HG02885 (cell line): Measurements from ENCODE around the gene IFNA5.

Experiments used
- ATAC-seq: cut with Tn5 transposase; IDR thresholded peaks from one replicate; pipeline ENCODE4 v1.9.1; 2021; ENCODE audit warnings: mild to moderate bottlenecking; ENCODE audit not compliant: unreplicated experiment, poor library complexity

The IFNA5 gene

DNA sequence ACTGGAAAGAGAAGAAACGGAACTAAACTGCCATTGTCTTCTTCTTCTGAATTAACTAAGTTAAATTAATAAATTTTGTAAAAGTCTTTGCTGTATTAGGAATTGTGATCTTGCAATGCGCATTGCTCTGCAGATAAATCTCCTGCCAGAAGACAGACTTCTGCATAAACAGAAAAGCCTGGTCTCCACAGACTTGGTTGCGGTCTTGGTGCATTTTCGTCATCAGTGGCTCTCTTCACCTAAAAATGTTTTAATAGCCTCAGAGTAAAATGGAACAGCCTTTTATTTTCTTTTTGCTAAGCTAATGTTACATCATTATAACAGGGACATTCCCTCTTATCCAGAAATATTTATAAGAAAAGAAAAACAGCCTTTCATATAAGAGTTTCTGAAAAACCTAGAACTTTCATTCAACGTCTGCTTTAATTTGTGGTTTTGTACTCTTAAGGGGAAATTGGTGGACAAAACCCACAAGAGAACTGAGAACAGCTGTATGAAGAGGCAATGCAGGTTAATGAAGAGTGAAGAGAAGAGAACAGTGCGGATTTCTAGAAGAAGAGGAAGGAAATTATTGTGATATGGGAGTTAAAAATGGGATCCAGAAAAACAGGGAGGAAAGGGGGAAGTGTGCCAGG lies 10.1 kb downstream of the IFNA5 start:
- ATAC-seq, result peak; percentile 55

DNA sequence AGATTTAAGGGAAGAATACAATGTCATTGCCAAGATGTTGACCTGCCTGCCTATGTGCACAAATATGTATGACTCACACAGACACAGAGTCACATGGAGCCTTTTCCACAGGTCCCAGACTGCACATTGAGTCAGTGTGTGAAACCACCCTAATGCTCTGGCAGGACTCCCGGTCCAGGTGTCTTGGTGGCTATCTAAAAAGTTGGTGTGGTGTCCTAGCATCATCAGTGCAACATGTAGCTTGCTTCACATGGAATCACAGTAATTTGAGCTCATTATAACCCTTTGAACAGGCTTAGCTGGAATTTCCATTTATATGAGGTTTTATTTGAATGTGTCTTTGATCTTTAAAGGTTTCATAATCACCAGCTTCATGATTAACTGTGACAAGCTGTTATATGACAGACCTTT lies 10.7 kb downstream of the IFNA5 start:
- ATAC-seq, result peak; percentile 62

DNA sequence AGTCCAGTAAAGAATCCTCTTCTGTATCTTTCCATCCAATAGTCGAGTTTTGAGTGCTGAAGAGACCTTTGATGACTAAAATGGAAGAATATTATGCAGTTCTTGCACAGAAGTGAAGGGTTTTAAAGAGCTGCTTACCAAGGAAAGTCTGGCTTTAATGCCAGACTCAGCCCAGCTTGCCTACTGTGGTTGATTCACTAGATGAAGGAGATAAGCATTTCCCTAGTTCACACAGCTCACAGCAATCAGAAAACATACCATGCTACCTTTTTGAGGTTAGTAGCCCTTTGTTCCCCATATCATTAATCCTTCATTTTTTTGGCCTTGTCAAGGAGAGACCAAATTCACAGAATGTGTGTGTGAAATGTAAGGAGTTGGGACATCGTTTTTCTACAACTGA lies 15.3 kb downstream of the IFNA5 start:
- no peak for ATAC-seq

DNA sequence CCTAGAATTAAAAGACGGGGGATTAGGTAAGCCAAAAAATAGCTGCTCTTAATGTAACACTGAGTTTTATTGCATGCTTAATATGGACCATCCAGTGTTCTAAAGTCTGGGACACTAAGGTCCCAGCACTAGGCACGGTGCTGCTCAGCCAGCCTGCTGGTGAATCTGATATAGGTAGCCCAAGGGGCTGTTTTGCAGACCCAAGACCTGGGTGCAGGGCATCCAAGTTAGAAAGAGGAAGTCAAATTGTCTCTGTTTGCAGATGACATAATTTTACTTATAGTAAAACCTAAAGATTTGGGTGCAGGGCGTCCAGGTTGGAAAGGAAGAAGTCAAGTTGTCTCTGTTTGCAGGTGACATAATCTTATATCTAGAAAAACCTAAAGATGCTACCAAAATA lies 17.8 kb downstream of the IFNA5 start:
- ATAC-seq, result no peak

DNA sequence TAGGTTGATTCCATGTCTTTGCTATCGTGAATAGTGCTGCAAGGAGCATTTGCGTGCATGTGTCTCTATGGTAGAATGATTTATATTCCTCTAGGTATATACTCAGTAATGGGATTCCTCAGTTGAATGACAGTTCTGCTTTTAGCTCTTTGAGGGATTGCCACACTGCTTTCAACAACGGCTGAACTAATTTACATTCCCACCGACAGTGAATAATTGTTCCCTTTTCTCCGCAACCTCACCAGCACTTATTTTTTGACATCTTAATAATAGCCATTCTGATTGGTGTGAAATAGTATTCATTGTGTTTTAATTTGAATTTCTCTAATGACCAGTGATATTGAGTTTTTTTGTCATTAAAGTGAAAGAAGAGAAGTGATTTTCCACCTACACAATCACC lies 18.5 kb downstream of the IFNA5 start:
- no peak for ATAC-seq

DNA sequence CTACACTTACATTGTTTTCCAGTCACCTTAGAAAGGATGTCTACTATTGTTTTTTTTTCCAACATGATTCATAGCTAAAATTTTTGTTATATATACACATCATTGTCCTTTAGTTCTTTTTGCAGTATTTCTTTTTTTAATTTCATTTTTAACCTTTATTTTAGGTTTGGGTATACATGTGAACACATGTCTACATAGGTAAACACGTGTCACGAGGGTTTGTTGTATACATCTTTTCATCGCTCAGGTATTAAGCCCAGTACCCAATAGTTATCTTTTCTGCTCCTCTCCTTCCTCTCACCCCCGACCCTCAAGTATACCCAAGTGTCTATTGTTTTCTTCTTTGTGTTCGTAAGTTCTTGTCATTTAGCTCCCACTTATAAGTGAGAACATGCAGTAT lies 19.0 kb downstream of the IFNA5 start:
- no peak for ATAC-seq

DNA sequence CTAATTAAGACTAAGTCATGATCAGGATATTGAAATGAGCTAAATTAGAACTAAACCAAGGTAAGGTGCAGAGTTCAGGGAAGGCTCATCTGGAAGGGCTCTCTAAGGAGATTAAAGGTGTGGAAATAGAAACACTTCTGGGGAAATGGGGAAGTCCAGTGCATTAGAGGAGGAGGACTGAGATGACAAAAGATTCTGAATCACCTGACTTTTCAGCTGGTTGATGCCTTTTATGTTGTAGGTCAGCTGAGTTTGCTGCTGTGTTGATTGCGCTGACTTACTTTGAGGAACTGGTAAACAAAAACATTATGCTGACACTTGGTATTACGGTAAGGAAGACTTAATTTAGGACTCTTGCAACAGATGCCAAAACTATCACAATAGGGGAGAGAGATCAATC lies 23.8 kb downstream of the IFNA5 start:
- no peak for ATAC-seq

DNA sequence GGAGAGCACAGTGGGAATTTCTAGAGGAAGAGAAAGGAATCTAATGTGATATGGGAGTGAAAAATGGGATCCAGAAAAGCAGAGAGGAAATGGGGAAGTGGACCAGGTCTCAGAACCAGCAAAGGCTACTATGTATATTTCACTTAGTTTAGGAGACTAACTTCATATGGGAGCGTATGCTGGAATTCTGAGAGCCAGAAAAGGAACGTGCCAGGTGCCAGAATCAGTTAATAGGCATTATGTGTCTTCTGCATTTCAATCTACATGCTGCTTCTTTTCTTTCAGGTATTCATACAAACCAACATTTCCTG lies 36.8 kb downstream of the IFNA5 start:
- ATAC-seq, result no peak

DNA sequence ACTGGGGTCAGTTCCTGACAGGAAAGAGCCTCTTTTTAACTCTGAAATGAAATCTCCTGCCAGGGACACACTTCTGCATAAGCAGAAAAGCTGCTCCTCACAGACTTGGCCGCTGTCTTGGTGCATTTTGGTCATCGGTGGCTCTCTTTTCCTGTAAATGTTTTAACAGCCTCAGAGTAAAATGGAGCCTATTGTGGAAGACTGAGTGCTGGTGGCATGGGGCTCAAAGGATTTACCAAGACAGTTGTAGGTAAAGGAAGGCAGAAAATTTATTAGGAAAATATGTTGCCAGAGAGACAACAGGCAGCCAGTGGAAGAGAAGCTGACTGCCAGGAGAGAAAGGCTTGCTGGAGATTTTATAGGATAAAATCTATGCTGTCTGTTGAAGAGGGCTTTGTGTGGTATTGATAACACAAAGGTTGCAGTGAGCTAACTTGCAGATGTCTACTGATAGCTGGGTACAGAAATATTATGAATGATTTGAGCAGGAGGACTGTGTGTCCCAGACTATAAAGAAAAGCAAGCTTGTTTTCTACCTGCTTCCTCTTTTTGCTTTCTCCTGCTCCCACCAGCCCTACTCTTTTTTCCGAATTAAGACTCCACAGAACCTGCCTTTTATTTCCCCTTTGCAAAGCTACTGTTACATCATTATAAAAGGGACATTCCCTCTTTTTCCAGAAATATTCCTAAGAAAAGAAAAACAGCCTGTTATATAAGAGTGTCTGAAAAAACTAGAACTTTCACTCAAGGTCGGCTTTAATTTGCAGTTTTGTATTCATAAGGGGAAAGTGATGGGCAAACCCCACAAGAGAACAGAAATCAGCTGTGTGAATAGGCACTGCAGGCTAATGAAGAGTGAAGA lies 37.4 kb downstream of the IFNA5 start:
- ATAC-seq, result peak; percentile 77

DNA sequence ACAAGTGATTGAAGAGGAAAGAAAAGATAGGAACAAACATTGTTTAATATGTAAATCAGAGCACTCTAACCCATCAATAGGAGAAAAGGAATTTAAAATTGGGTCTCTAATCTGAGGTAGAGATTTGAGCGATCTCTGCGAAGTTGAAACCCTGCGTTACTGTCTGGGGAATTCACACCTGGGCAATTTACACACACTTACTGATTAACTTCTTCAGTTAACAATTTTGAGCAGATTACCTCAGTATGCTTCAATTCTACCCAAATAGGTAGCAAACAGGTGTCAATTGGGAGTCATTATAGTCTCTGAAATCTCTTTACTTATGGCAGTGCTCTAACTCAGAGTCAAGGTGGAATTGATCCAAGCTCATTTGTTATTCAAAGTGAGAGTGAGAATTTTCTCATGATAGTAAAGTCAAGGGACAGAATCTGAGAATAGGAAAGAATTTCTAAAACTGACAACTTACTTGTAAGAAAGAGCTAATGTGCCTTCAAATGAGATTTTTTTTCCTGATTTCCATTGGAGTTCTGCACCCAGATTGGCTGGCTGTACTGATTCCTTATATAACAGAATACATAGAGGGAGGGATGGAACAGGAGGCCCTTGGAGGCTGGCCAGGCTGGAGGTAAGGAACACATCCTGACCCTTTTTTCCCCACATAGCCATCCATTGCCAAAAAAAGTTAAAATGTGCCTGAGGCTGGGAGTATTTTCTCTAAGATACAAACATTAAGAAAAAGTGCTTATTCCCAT lies 38.2 kb downstream of the IFNA5 start:
- ATAC-seq, result no peak

DNA sequence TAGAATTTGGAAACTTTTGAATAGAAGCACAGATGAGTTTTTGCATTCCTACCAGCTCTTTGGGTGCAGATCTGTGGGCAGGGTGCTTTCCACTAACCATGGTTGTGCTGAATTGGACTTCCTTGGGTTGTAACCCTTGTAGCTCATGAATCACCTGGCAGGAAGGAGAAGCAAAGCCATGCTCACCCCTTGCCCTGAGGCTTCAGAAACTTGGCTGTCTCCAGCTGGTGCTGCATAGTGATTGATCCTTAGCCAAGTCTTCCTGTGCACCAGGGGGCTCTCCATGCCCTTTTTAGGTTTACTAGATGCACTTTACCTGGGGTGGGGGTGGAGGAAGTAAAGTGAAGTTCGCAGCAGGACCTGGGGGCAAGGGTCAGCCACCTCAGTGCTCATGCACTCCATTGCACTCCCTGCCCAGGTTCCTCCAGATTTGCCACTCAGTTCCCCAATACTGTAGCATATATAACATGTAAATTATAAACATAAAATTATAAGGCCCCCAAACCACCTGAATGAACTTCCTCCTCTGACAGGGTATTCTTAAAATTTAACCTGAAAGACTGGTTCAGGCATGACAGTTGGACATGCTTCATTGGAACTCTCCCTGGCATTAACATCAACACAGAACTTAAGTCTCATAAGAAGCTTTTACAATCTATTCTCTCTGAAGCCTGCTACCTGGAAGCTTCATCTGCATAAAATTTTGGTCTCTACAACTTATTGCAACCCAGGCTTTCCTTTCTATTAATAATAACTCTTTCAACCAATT lies 39.5 kb downstream of the IFNA5 start:
- no peak for ATAC-seq

DNA sequence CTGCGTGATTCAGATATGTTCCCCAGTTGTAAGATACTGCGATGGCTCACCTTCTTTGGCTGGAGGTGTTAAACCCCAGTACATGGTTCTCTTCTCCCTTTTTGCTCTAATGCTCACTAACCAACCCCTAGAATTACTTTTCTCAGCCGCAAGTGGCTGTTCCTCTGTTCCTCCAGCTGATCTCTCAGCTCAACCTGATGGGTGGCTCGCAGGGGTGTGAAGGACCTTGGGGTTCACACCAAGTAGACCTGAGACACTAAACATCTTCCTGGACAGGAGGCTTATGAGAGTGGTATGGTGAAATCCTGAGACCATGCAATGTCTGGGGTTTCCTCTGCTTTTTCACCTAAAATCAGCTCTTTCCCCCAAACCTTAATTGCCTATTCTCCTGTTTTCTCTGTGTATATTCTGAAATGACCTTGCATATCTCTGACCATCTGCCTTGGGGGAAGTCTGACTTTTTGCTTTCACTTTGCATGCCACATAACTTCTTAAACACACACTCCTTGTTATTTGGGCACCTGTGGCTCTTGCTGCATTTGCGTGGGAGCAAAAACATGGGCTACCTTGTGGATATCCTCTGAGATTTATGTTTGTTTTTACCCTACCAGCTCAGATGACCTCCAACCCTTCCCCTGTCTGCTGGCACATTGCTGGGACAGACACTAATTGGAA lies 49.4 kb downstream of the IFNA5 start:
- no peak for ATAC-seq
